HepG2 (cell line): ENCODE measurements around the gene GNB1. TPM values are rescaled to one million over a fixed set of nuclear protein-coding genes. Genes with fewer than 3 reads are reported as not detected.
A peak's percentile ranks its signal among the peaks of the same experiment; 100 is the strongest.

ENCODE experiments used
- ATF5 ChIP-seq: sonication (generic); formaldehyde crosslinking; IDR thresholded peaks from 2 replicates; pipeline ENCODE4 v1.4.0; 2020; ENCODE audit warnings: mild to moderate bottlenecking, low read depth, missing genetic modification reagents
- DZIP1 ChIP-seq: sonication (generic); formaldehyde crosslinking; IDR thresholded peaks from 2 replicates; pipeline ENCODE4 v1.5.0; 2020; ENCODE audit warnings: mild to moderate bottlenecking, missing genetic modification reagents
- ELF3 ChIP-seq: IDR thresholded peaks from 2 replicates; pipeline ENCODE4 v1.6.1; 2016; ENCODE audit warnings: missing genetic modification reagents, missing compliant biosample characterization
- EZH2 ChIP-seq: conservative IDR thresholded peaks from 2 replicates; pipeline ENCODE4 v1.6.1; 2012; ENCODE audit warnings: mild to moderate bottlenecking, low read depth, low read length, moderate library complexity
- HNRNPK ChIP-seq: fragments of 200-400 bp; formaldehyde crosslinking; IDR thresholded peaks from 2 replicates; pipeline ENCODE4 v1.6.1; 2018; ENCODE audit warnings: low read length, low read depth, moderate library complexity, mild to moderate bottlenecking; ENCODE audit not compliant: poor library complexity, severe bottlenecking
- IRF1 ChIP-seq: sonication (generic); formaldehyde crosslinking; IDR thresholded peaks from 2 replicates; pipeline ENCODE4 v1.4.0; 2020; ENCODE audit warnings: low read depth, mild to moderate bottlenecking, missing genetic modification reagents
- MNT ChIP-seq: fragments of 450-650 bp; IDR thresholded peaks from 2 replicates; pipeline ENCODE4 v1.6.1; 2016
- SETDB1 ChIP-seq: sonication (generic); formaldehyde crosslinking; IDR thresholded peaks from 2 replicates; pipeline ENCODE4 v1.5.1; 2020; ENCODE audit warnings: missing genetic modification reagents, mild to moderate bottlenecking, borderline replicate concordance
- SOX6 ChIP-seq, 2 experiments: fragments of 450-650 bp in 1 of 2; sonication (generic) in 1 of 2; formaldehyde crosslinking in 1 of 2; IDR thresholded peaks; 2 replicates each; pipeline versions ENCODE4 v1.4.0 to v1.6.1; 2017 to 2020; ENCODE audit warnings: antibody characterized with exemption in 1 of 2, mild to moderate bottlenecking in 1 of 2, missing genetic modification reagents in 1 of 2
- TSC22D2 ChIP-seq: sonication (generic); formaldehyde crosslinking; IDR thresholded peaks from 2 replicates; pipeline ENCODE4 v1.5.1; 2020; ENCODE audit warnings: missing genetic modification reagents, mild to moderate bottlenecking, borderline replicate concordance
- U2AF1 ChIP-seq: fragments of 200-400 bp; formaldehyde crosslinking; optimal IDR thresholded peaks from 2 replicates; pipeline ENCODE3; 2017; ENCODE audit warnings: mild to moderate bottlenecking, low read depth, low read length
- ZC3H13 ChIP-seq: sonication (generic); formaldehyde crosslinking; IDR thresholded peaks from 2 replicates; pipeline ENCODE4 v1.8.1; 2023; ENCODE audit warnings: mild to moderate bottlenecking, missing genetic modification reagents, moderate library complexity
- ZNF574 ChIP-seq: sonication (generic); formaldehyde crosslinking; IDR thresholded peaks from 2 replicates; pipeline ENCODE4 v1.4.0; 2020; ENCODE audit warnings: missing genetic modification reagents
- ZNF576 ChIP-seq: sonication (generic); formaldehyde crosslinking; IDR thresholded peaks from 2 replicates; pipeline ENCODE4 v1.4.0; 2020; ENCODE audit warnings: mild to moderate bottlenecking, missing genetic modification reagents
- ZNF660 ChIP-seq: sonication (generic); formaldehyde crosslinking; IDR thresholded peaks from 2 replicates; pipeline ENCODE4 v1.5.1; 2020; ENCODE audit warnings: mild to moderate bottlenecking, low read depth, missing genetic modification reagents, borderline replicate concordance
- ZNF678 ChIP-seq: sonication (generic); formaldehyde crosslinking; IDR thresholded peaks from 2 replicates; pipeline ENCODE4 v1.4.0; 2020; ENCODE audit warnings: mild to moderate bottlenecking, missing genetic modification reagents
- polyA plus RNA-seq, 8 experiments: library from polyadenylated mRNA; depleted of rRNA in 3 of 8; stranded (reverse) in 7 of 8; unstranded in 1 of 8; fragments of >200 nt; fragmentation: Illumina TruSeq in 4 of 8; extraction: Trizol in 4 of 8; gene quantifications; 2 replicates each; pipeline versions ENCODE4 v1.2.1 to v1.2.3, GENCODE V29; 2011 to 2016; ENCODE audit warnings: low read depth in 4 of 8, missing spikeins in 1 of 8, mixed read lengths in 1 of 8; ENCODE audit not compliant: insufficient read depth in 1 of 8
- total RNA-seq, 5 experiments: library from RNA; depleted of rRNA; stranded (reverse); fragments of >200 nt; fragmentation: Illumina TruSeq; extraction: Trizol; gene quantifications; 2 replicates each; pipeline ENCODE4 v1.2.3, GENCODE V29; 2016; ENCODE audit warnings: low read depth in 1 of 5

GNB1 gene
- total and polyA plus RNA-seq, 2 of the 13 experiments (the other 11 are each of a cell fraction or from before 2014, with no cell fraction given), result 66.2 to 327 TPM

GRCh38 chr1:1777950-1778662 is 112.8 kb downstream of the GNB1 start, which contains the start of gene NADK (continued):
- TF ChIP-seq SOX6 (IDR thresholded peaks at IDR 0.05) (no peak), SOX6 (CRISPR knock-in tag; IDR thresholded peaks at IDR 0.05) (no peak), ZNF576 (CRISPR knock-in tag) (no peak), MNT (no peak), ZNF574 (0 out of 2 replicates have a peak, but pooled peaks have one; percentile 26), U2AF1 (no peak), ZC3H13 (CRISPR knock-in tag) (no peak), DZIP1 (CRISPR knock-in tag) (0 out of 2 replicates have a peak, but pooled peaks have one; percentile 31), HNRNPK (no peak), ELF3 (CRISPR knock-in tag) (no peak), ATF5 (CRISPR knock-in tag) (no peak), TSC22D2 (CRISPR knock-in tag) (no peak), ZNF660 (CRISPR knock-in tag) (no peak), SETDB1 (CRISPR knock-in tag) (no peak), EZH2 (no peak), ZNF678 (CRISPR knock-in tag) (no peak), IRF1 (CRISPR knock-in tag) (no peak)
